WI38 (cell line): ENCODE measurements around the gene ANK3.

Source experiments
- H3K4me3 ChIP-seq: 2 replicates; pipeline ENCODE4 v1.5.1; 2011; ENCODE audit warnings: low read depth, mild to moderate bottlenecking, control low read depth, low read length
- CTCF ChIP-seq: IDR thresholded peaks from 2 replicates; pipeline ENCODE4 v1.5.1; 2012; ENCODE audit warnings: low read depth, mild to moderate bottlenecking, control low read depth, low read length

The ANK3 gene

GRCh38 chr10:60368875-60369546 lies 20.7 kb downstream of the ANK3 start:
- no peak for TF ChIP-seq CTCF
- no peak overlapping the region for H3K4me3 ChIP-seq

- no peak overlapping the region for H3K4me3 ChIP-seq
- TF ChIP-seq CTCF, result no peak
Measured at GRCh38 chr10:60367901-60368300, 21.8 kb downstream of the ANK3 start.

- no peak for TF ChIP-seq CTCF
- no peak overlapping the region for H3K4me3 ChIP-seq
Measured at GRCh38 chr10:60367431-60367830, 22.2 kb downstream of the ANK3 start.

- TF ChIP-seq CTCF, result no peak
- no peak overlapping the region for H3K4me3 ChIP-seq
Measured at GRCh38 chr10:60367024-60367423, 22.7 kb downstream of the ANK3 start.

GRCh38 chr10:60363187-60363586 lies 26.5 kb downstream of the ANK3 start:
- TF ChIP-seq CTCF, result no peak
- no peak overlapping the region for H3K4me3 ChIP-seq

- H3K4me3 ChIP-seq, result no peak overlapping the region
- TF ChIP-seq CTCF, result no peak
Measured at GRCh38 chr10:60362461-60362860, 27.2 kb downstream of the ANK3 start.

- no peak for TF ChIP-seq CTCF
- H3K4me3 ChIP-seq, result no peak overlapping the region
Measured at GRCh38 chr10:60359066-60359465, 30.6 kb downstream of the ANK3 start.
